Uterus (tissue), 2 donors: Measurements from ENCODE around the gene ANKRD65.
"Not testable (repeated sequence)": the region's sequence is repeated elsewhere in the genome, so short reads cannot be mapped to it uniquely, and the experiment has no call there.

Experiments
- CTCF ChIP-seq, 4 experiments: fragments of 200-600 bp in 2 of 4; fragments of 450-650 bp in 2 of 4; sonication (generic) in 2 of 4; IDR thresholded peaks; one replicate each; pipeline ENCODE4 v1.5.1; 2016 to 2019; ENCODE audit warnings: antibody characterized with exemption in 4 of 4, mild to moderate bottlenecking in 2 of 4, moderate library complexity in 1 of 4
- POLR2A ChIP-seq, 2 donors: fragments of 450-650 bp; IDR thresholded peaks; one replicate each; pipeline ENCODE4 v1.6.1; 2016; ENCODE audit warnings: antibody characterized with exemption in 2 of 2, mild to moderate bottlenecking in 1 of 2, moderate library complexity in 1 of 2

- not testable (repeated sequence) for TF ChIP-seq CTCF, POLR2A (IDR thresholded peaks at IDR 0.05)
These were observed 38.1 kb upstream of the ANKRD65 start for GRCh38 chr1:1459156-1459555.
